ENCODE results near the gene KDM6A. TPM values are rescaled to one million over a fixed set of nuclear protein-coding genes. Genes with fewer than 3 reads are reported as not detected.

KDM6A gene
- polyA plus RNA-seq, 1 donor (not counting 4 experiments of a cell fraction or from before 2014, with no cell fraction given): 64.2 TPM

GRCh38 chrX:44903830-44904530 lies 31.0 kb downstream of the KDM6A start:
- Histone ChIP-seq H3K27me3 (ENCODE audit: control insufficient read depth, extremely low read depth, insufficient read depth, low read length) (no peaks in the 10 kb centered on the region), H3K36me3 (ENCODE audit: control insufficient read depth in 2 of 2, extremely low read depth in 1 of 2, insufficient read depth in 2 of 2, low read length in 2 of 2) (no peaks in the 10 kb centered on the region), H3K4me1 (ENCODE audit: control insufficient read depth, extremely low read depth, insufficient read depth, low read length) (peaks cover 8% of the 10 kb centered on the region), H3K9me1 (ENCODE audit: control insufficient read depth, extremely low read depth, insufficient read depth, low read length) (no peaks in the 10 kb centered on the region), H3K9me3 (ENCODE audit: control insufficient read depth, low read depth, low read length) (peaks cover 2% of the 10 kb centered on the region), H4K20me1 (ENCODE audit: control insufficient read depth, extremely low read depth, insufficient read depth, low read length) (peaks cover 7% of the 10 kb centered on the region), H2AFZ (ENCODE audit: control insufficient read depth, low read length) (no peak overlapping the region), H3K27ac (ENCODE audit: control insufficient read depth, insufficient read depth, low read length) (no peak overlapping the region), H3K4me3 (ENCODE audit: control insufficient read depth in 2 of 3, extremely low read depth in 1 of 3, insufficient read depth in 2 of 3, low read depth in 1 of 3, low read length in 3 of 3) (no peak overlapping the region), H3K79me2 (ENCODE audit: control insufficient read depth, insufficient read depth, low read length) (peaks cover 92% of the 10 kb centered on the region), H3K9ac (ENCODE audit: control insufficient read depth, extremely low read depth, insufficient read depth, low read length) (no peak overlapping the region), H3K4me2 (ENCODE audit: control insufficient read depth, extremely low read depth, insufficient read depth, low read depth, low read length) (no peak overlapping the region)
- no peak for DNase-seq (ENCODE audit: low read depth, low spot score)
- TF ChIP-seq CTCF (optimal IDR thresholded peaks at IDR 0.05 in 1 of 3, IDR thresholded peaks at IDR 0.05 in 1 of 3, conservative IDR thresholded peaks at IDR 0.05 in 1 of 3; ENCODE audit: extremely low read depth in 1 of 3, insufficient read depth in 2 of 3, low read length in 3 of 3): no peak
- no peak for TF ChIP-seq EZH2 (IDR thresholded peaks at IDR 0.05; ENCODE audit: low read length)
- FAIRE-seq: no peak
- dilution Hi-C loops (cut with MboI; ENCODE audit: extremely low pct_ligation_motif_present, low sequenced_read_pairs): no loop called here

GRCh38 chrX:44904542-44905115 lies 31.6 kb downstream of the KDM6A start:
- H3K9me1 ChIP-seq (ENCODE audit: control insufficient read depth, extremely low read depth, insufficient read depth, low read length): no peaks in the 10 kb centered on the region
- H3K36me3 ChIP-seq (ENCODE audit: control insufficient read depth in 2 of 2, extremely low read depth in 1 of 2, insufficient read depth in 2 of 2, low read length in 2 of 2): no peaks in the 10 kb centered on the region
- no peak overlapping the region for H3K9ac ChIP-seq (ENCODE audit: control insufficient read depth, extremely low read depth, insufficient read depth, low read length)
- dilution Hi-C loops (cut with MboI; ENCODE audit: extremely low pct_ligation_motif_present, low sequenced_read_pairs): no loop called here
- no peak overlapping the region for H3K27ac ChIP-seq (ENCODE audit: control insufficient read depth, insufficient read depth, low read length)
- peaks cover 92% of the 10 kb centered on the region for H3K79me2 ChIP-seq (ENCODE audit: control insufficient read depth, insufficient read depth, low read length)
- H3K4me2 ChIP-seq (ENCODE audit: control insufficient read depth, extremely low read depth, insufficient read depth, low read depth, low read length): no peak overlapping the region
- peaks cover 8% of the 10 kb centered on the region for H3K4me1 ChIP-seq (ENCODE audit: control insufficient read depth, extremely low read depth, insufficient read depth, low read length)
- H4K20me1 ChIP-seq (ENCODE audit: control insufficient read depth, extremely low read depth, insufficient read depth, low read length): peaks cover 7% of the 10 kb centered on the region
- no peaks in the 10 kb centered on the region for H3K27me3 ChIP-seq (ENCODE audit: control insufficient read depth, extremely low read depth, insufficient read depth, low read length)
- H2AFZ ChIP-seq (ENCODE audit: control insufficient read depth, low read length): no peak overlapping the region
- H3K9me3 ChIP-seq (ENCODE audit: control insufficient read depth, low read depth, low read length): peaks cover 2% of the 10 kb centered on the region
- no peak overlapping the region for H3K4me3 ChIP-seq (ENCODE audit: control insufficient read depth in 2 of 3, extremely low read depth in 1 of 3, insufficient read depth in 2 of 3, low read depth in 1 of 3, low read length in 3 of 3)
- FAIRE-seq (no peak), DNase-seq (ENCODE audit: low read depth, low spot score) (no peak)
- peak in 2 of 3 experiments; percentile 6 to 22 for TF ChIP-seq CTCF (optimal IDR thresholded peaks at IDR 0.05 in 1 of 3, IDR thresholded peaks at IDR 0.05 in 1 of 3, conservative IDR thresholded peaks at IDR 0.05 in 1 of 3; ENCODE audit: extremely low read depth in 1 of 3, insufficient read depth in 2 of 3, low read length in 3 of 3)
- TF ChIP-seq EZH2 (IDR thresholded peaks at IDR 0.05; ENCODE audit: low read length): no peak
